D721Med (cell line): Measurements from ENCODE around the gene SHANK1.

Source experiments
- DNase-seq: peaks from one replicate; pipeline ENCODE4 v3.0.0; 2011; ENCODE audit warnings: low spot score; ENCODE audit not compliant: insufficient read length
- FAIRE-seq: peaks from 2 replicates; lab custom pipeline; 2011; peaks lifted over from hg19 to GRCh38; lab: Jason Lieb, UNC
- TF ChIP-seq, protein P1 (sequence below): IDR thresholded peaks from 2 replicates; pipeline ENCODE4 v1.5.1; 2012; ENCODE audit warnings: mild to moderate bottlenecking, control low read depth; ENCODE audit not compliant: insufficient read depth; ENCODE audit errors: missing control alignments

The SHANK1 gene

DNA sequence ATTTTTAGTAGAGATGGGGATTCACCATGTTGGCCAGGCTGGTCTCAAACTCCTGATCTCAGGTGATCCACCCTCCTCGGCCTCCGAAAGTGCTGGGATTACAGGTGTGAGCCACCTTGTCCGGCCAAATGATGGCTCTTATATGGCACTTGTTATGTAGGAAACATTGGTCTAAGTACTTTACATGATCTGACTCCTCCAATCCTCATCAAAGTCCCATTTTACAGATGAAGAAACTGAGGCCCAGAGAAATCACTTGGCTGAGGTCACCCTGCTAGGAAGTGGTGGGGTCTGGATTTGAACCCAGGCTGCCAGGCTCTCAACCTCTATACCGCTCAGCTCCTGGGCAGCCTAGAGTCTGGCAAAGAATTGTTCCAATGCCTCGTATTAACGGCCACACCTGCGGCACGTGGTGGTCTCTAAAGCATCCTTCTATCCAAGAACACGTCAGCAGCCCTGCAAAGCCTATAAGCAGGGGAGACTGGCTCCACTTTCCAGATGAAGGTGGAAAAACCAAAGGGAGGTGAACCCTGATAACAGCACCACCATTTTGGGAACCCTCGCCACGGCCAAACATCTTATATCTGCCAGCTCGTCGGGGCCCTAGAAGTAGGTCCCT, 18.1 kb downstream of the SHANK1 start:
- no peak for FAIRE-seq
- TF ChIP-seq, protein P1, sequence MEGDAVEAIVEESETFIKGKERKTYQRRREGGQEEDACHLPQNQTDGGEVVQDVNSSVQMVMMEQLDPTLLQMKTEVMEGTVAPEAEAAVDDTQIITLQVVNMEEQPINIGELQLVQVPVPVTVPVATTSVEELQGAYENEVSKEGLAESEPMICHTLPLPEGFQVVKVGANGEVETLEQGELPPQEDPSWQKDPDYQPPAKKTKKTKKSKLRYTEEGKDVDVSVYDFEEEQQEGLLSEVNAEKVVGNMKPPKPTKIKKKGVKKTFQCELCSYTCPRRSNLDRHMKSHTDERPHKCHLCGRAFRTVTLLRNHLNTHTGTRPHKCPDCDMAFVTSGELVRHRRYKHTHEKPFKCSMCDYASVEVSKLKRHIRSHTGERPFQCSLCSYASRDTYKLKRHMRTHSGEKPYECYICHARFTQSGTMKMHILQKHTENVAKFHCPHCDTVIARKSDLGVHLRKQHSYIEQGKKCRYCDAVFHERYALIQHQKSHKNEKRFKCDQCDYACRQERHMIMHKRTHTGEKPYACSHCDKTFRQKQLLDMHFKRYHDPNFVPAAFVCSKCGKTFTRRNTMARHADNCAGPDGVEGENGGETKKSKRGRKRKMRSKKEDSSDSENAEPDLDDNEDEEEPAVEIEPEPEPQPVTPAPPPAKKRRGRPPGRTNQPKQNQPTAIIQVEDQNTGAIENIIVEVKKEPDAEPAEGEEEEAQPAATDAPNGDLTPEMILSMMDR, result no peak
- no peak for DNase-seq

DNA sequence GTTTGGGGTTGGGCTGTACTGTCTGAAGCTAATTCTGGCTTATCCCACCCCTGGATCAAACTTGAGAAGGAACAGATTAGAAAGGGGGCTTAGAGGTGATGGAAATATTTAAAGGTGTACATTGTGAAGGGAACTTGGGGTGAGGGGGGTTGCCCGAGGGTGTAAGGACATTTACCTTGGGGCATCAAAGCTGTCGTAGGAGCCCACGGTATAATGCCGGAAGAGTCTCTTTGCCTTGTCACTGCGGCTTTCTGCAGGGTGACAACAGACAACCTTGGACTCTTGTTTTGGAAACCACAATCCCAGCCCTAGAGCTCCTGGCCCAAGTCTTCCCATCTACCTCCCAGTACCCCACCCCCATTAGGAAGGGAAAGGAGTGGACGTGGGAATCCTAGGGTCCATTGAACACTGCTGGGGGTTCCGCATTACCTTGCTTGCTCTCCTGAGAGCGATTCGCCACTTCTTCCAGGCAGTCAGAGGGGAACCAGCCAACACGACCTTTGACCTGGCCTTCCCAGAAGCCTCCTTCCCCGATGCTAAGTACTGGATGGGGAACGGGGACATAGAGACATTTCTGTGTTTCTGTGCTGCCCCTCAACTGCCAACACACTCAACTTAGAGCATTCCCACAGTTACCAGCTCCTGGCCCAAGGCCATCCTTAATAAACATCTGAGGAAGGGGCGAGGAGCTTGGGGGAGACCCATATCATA, 22.0 kb downstream of the SHANK1 start:
- DNase-seq, result no peak
- TF ChIP-seq, protein P1, result no peak
- FAIRE-seq, result no peak

DNA sequence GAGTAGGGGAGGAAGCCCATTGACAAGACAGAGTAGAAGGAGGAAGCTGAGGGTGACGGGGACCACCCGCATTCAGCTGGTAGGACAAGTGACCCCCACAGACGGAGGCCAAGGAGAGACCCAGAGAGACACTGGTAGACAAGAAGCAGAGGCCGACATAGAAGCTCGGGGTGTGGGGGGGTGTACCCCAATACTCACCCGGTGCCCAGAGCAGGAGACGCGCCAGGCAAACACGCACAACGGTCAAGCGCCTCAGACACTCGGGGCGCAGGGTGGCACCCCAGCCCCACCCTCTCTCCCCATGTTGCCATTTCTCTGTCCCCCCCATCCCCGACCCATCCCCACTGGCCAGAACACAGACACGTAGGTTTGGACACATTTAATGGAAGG, 23.5 kb downstream of the SHANK1 start:
- TF ChIP-seq, protein P1, result no peak
- no peak for DNase-seq
- no peak for FAIRE-seq

DNA sequence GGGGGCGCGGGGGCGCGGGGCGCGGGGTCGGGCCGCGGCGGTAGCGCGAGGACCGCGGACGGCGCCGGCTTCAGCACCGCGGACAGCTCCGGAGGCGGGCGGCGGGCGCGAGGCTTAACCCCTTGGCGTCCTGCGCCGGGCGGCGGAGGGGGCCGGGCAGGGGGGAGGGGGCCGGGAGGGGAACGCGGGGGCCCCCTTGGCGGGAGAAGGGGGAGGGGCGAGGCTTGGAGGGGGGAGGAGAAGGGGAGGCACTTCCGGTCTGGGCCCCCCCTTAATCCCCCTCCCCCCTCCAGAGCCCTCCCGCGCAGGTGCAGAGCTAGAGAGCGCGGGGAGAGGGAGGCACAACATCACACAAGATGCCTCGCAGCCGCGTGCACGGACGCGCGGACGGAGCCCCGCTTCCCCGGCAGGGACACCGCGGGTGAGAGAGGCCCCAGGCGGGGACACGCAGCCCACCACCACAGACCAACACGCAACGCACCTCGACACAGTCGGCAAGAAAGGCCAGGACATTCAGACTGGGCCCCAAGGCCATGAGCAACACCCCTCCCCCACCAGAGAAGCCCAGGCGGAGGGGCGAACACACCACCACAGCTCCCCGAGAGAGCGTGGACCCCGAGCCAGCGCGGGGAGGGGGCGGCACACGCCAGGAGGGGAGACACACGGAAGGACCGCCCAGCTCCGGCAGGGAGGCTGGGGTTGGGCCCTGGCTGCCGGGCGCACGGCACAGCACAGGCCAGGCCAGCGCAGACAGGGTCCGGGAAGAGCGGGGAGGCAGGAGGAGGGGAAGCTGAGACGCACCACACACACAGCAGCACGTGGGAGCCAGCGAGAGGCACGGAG, 24.1 kb downstream of the SHANK1 start:
- FAIRE-seq, result no peak
- TF ChIP-seq, protein P1, result no peak
- DNase-seq, result peak; percentile 91

DNA sequence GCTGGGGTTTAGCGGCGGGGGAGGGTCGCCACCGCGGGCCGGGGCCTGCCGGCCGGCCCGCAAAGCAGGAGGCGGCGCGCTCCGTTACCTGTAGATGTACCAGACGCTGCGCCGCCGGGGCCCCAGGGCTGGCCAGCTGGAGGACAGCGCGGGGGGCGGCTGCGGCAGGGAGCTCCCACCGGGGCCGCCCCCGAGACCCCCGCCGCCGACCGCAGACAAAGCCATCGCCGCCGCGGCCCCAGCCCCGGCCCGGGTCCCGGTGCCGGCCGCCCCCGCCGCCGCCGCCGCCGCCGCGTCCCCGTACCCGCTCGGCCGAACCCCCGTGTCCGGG, 24.8 kb downstream of the SHANK1 start:
- TF ChIP-seq, protein P1, result no peak
- FAIRE-seq, result no peak
- DNase-seq, result no peak

DNA sequence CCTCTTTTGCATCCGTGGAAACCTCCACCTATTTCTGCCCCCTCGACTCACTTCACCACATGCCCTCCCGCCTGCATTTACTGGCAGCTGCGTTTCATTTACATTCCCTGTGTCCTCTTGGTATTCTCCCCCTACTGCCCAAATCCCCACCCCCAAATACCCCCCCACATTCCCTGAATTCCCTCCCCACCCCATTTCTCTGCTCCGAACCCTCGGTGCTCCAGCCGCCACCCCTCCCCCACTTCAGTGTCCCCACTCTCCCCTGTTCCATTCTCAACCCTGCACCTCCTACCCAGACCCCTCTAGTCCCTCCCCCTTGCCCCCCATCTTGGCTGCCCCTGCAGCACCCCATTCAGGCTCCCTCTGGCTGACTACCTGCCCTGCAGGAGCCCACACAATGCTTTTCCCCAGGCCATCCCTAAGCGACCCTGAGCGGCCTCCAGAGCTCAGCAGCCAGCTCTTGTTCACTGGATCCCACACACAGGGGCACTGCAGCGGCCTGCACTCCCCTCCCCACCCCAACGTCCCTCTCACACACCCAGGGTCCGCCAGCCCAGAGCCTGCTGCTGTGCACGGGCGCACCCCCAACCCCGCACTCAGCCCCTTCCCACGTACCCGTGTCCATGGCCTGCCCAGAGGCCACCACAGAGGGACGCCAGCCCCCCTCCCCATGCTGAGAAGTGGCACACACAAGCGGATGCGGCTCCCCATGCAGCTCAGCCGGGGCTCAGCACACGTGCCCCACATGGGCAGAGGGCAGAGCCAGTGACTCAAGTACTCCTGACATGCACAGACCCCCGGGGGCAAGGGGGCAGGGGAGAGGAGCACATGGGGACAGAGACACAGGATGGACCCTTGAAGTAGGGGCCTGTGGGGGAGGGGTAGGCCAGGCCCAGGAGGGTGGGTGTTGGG, 26.3 kb downstream of the SHANK1 start:
- TF ChIP-seq, protein P1, result no peak
- DNase-seq, result no peak
- FAIRE-seq, result no peak
